ENCODE results near the gene TEDC1.

The TEDC1 gene

GRCh38 chr14:105481886-105482457 lies 9.1 kb upstream of the TEDC1 start:
- H3K36me3 ChIP-seq (ENCODE audit: control insufficient read depth, insufficient read depth, low read length): no peaks in the 10 kb centered on the region
- peak overlapping the region; percentile 28 for H3K4me3 ChIP-seq (ENCODE audit: low read depth, low read length)
- H3K4me1 ChIP-seq (ENCODE audit: control insufficient read depth, insufficient read depth, low read length): peaks cover 36% of the 10 kb centered on the region
- H3K9ac ChIP-seq (ENCODE audit: low read length): peak overlapping the region; percentile 64
- no peaks in the 10 kb centered on the region for H3K9me3 ChIP-seq (ENCODE audit: control insufficient read depth, insufficient read depth, low read depth, low read length)
- H3K27me3 ChIP-seq (ENCODE audit: control insufficient read depth, insufficient read depth, low read length): peaks cover 98% of the 10 kb centered on the region
- H3K27ac ChIP-seq (ENCODE audit: low read depth, low read length): no peak overlapping the region

GRCh38 chr14:105482486-105483110 lies 8.4 kb upstream of the TEDC1 start:
- peaks cover 32% of the 10 kb centered on the region for H3K4me1 ChIP-seq (ENCODE audit: control insufficient read depth, insufficient read depth, low read length)
- H3K9ac ChIP-seq (ENCODE audit: low read length): no peak overlapping the region
- no peaks in the 10 kb centered on the region for H3K36me3 ChIP-seq (ENCODE audit: control insufficient read depth, insufficient read depth, low read length)
- H3K4me3 ChIP-seq (ENCODE audit: low read depth, low read length): no peak overlapping the region
- no peaks in the 10 kb centered on the region for H3K9me3 ChIP-seq (ENCODE audit: control insufficient read depth, insufficient read depth, low read depth, low read length)
- peaks cover 98% of the 10 kb centered on the region for H3K27me3 ChIP-seq (ENCODE audit: control insufficient read depth, insufficient read depth, low read length)
- no peak overlapping the region for H3K27ac ChIP-seq (ENCODE audit: low read depth, low read length)

- peaks cover 98% of the 10 kb centered on the region for H3K27me3 ChIP-seq (ENCODE audit: control insufficient read depth, insufficient read depth, low read length)
- H3K9me3 ChIP-seq (ENCODE audit: control insufficient read depth, insufficient read depth, low read depth, low read length): no peaks in the 10 kb centered on the region
- H3K4me3 ChIP-seq (ENCODE audit: low read depth, low read length): no peak overlapping the region
- no peak overlapping the region for H3K27ac ChIP-seq (ENCODE audit: low read depth, low read length)
- H3K36me3 ChIP-seq (ENCODE audit: control insufficient read depth, insufficient read depth, low read length): no peaks in the 10 kb centered on the region
- H3K4me1 ChIP-seq (ENCODE audit: control insufficient read depth, insufficient read depth, low read length): peaks cover 32% of the 10 kb centered on the region
- H3K9ac ChIP-seq (ENCODE audit: low read length): no peak overlapping the region
These were observed 7.6 kb upstream of the TEDC1 start for GRCh38 chr14:105483300-105484068.

GRCh38 chr14:105484069-105484996 lies 6.7 kb upstream of the TEDC1 start:
- Histone ChIP-seq H3K9ac (ENCODE audit: low read length) (no peak overlapping the region), H3K9me3 (ENCODE audit: control insufficient read depth, insufficient read depth, low read depth, low read length) (no peaks in the 10 kb centered on the region), H3K36me3 (ENCODE audit: control insufficient read depth, insufficient read depth, low read length) (no peaks in the 10 kb centered on the region), H3K27ac (ENCODE audit: low read depth, low read length) (no peak overlapping the region), H3K4me1 (ENCODE audit: control insufficient read depth, insufficient read depth, low read length) (peaks cover 34% of the 10 kb centered on the region), H3K27me3 (ENCODE audit: control insufficient read depth, insufficient read depth, low read length) (peaks cover 98% of the 10 kb centered on the region), H3K4me3 (ENCODE audit: low read depth, low read length) (no peak overlapping the region)

- Histone ChIP-seq H3K4me3 (ENCODE audit: low read depth, low read length) (no peak overlapping the region), H3K9me3 (ENCODE audit: control insufficient read depth, insufficient read depth, low read depth, low read length) (no peaks in the 10 kb centered on the region), H3K36me3 (ENCODE audit: control insufficient read depth, insufficient read depth, low read length) (no peaks in the 10 kb centered on the region), H3K27ac (ENCODE audit: low read depth, low read length) (no peak overlapping the region), H3K4me1 (ENCODE audit: control insufficient read depth, insufficient read depth, low read length) (peaks cover 30% of the 10 kb centered on the region), H3K27me3 (ENCODE audit: control insufficient read depth, insufficient read depth, low read length) (peaks cover 93% of the 10 kb centered on the region), H3K9ac (ENCODE audit: low read length) (no peak overlapping the region)
These were observed 6.1 kb upstream of the TEDC1 start for GRCh38 chr14:105484997-105485393.

- Histone ChIP-seq H3K9me3 (ENCODE audit: control insufficient read depth, insufficient read depth, low read depth, low read length) (no peaks in the 10 kb centered on the region), H3K27ac (ENCODE audit: low read depth, low read length) (no peak overlapping the region), H3K36me3 (ENCODE audit: control insufficient read depth, insufficient read depth, low read length) (no peaks in the 10 kb centered on the region), H3K27me3 (ENCODE audit: control insufficient read depth, insufficient read depth, low read length) (peaks cover 85% of the 10 kb centered on the region), H3K9ac (ENCODE audit: low read length) (no peak overlapping the region), H3K4me3 (ENCODE audit: low read depth, low read length) (peak overlapping the region; percentile 54), H3K4me1 (ENCODE audit: control insufficient read depth, insufficient read depth, low read length) (peaks cover 28% of the 10 kb centered on the region)
These were observed 5.3 kb upstream of the TEDC1 start for GRCh38 chr14:105485739-105486162.

- H3K9me3 ChIP-seq (ENCODE audit: control insufficient read depth, insufficient read depth, low read depth, low read length): no peaks in the 10 kb centered on the region
- peaks cover 22% of the 10 kb centered on the region for H3K4me1 ChIP-seq (ENCODE audit: control insufficient read depth, insufficient read depth, low read length)
- H3K36me3 ChIP-seq (ENCODE audit: control insufficient read depth, insufficient read depth, low read length): no peaks in the 10 kb centered on the region
- H3K9ac ChIP-seq (ENCODE audit: low read length): peak within 1 kb of the TSS; percentile 45
- H3K27ac ChIP-seq (ENCODE audit: low read depth, low read length): no peak within 1 kb of the TSS
- H3K4me3 ChIP-seq (ENCODE audit: low read depth, low read length): peak within 1 kb of the TSS; percentile 54
- H3K27me3 ChIP-seq (ENCODE audit: control insufficient read depth, insufficient read depth, low read length): peaks cover 79% of the 10 kb centered on the region
These were observed 4.7 kb upstream of the TEDC1 start, which contains the start of gene CRIP1 for GRCh38 chr14:105486163-105486973. CRIP1 (plus strand) TSS chr14:105486886; CDS start chr14:105487260, 374 bp downstream.

GRCh38 chr14:105486974-105487448 lies 4.0 kb upstream of the TEDC1 start:
- H3K4me1 ChIP-seq (ENCODE audit: control insufficient read depth, insufficient read depth, low read length): peaks cover 20% of the 10 kb centered on the region
- peaks cover 74% of the 10 kb centered on the region for H3K27me3 ChIP-seq (ENCODE audit: control insufficient read depth, insufficient read depth, low read length)
- no peaks in the 10 kb centered on the region for H3K9me3 ChIP-seq (ENCODE audit: control insufficient read depth, insufficient read depth, low read depth, low read length)
- H3K36me3 ChIP-seq (ENCODE audit: control insufficient read depth, insufficient read depth, low read length): no peaks in the 10 kb centered on the region
- no peak overlapping the region for H3K27ac ChIP-seq (ENCODE audit: low read depth, low read length)
- H3K9ac ChIP-seq (ENCODE audit: low read length): peak overlapping the region; percentile 45
- H3K4me3 ChIP-seq (ENCODE audit: low read depth, low read length): peak overlapping the region; percentile 54

- Histone ChIP-seq H3K9ac (ENCODE audit: low read length) (peak overlapping the region; percentile 45), H3K9me3 (ENCODE audit: control insufficient read depth, insufficient read depth, low read depth, low read length) (no peaks in the 10 kb centered on the region), H3K27me3 (ENCODE audit: control insufficient read depth, insufficient read depth, low read length) (peaks cover 69% of the 10 kb centered on the region), H3K36me3 (ENCODE audit: control insufficient read depth, insufficient read depth, low read length) (no peaks in the 10 kb centered on the region), H3K4me1 (ENCODE audit: control insufficient read depth, insufficient read depth, low read length) (peaks cover 16% of the 10 kb centered on the region), H3K27ac (ENCODE audit: low read depth, low read length) (no peak overlapping the region), H3K4me3 (ENCODE audit: low read depth, low read length) (peak overlapping the region; percentile 54)
These were observed 3.5 kb upstream of the TEDC1 start for GRCh38 chr14:105487449-105487985.

Measured in HUES6 (cell line).